ENCODE data around the gene FAM177A1.
"Not testable (repeated sequence)": the region's sequence is repeated elsewhere in the genome, so short reads cannot be mapped to it uniquely, and the experiment has no call there.

The FAM177A1 gene

DNA sequence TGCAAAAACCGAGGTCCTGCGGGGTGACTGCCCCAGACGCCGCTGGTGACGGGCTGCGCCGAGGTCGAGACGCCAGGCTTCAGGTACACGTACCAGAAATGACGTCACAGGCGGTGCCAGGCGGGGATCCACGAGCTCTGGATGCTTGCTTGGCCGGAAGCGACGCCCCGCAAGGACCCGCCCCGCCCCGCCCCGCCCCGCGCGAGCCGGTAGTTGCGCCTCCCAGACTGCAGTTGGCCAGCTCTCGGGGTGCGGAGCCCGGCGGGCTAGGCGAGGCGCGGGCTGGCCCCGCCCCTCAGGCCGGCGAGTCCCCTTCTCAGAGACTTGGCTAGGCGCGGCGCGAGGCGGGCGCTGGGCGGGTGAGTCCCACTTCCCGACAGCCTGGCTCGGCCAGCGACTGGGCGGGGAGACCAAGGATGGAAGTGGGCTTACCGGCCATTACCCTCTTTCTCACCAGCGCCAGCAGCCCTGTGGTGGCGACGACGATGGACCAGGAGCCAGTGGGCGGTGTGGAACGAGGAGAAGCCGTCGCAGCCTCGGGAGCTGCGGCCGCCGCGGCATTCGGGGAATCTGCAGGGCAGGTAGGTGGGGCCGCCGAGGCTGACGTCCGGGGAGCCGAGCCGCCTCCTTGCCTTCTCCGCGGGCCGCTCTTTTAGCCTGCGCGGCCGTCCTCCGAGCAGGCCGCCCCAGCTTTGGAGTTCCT lies at the start of gene FAM177A1:
TSS of gene FAM177A1 (plus strand) at position 225 of the 703 bp plus-strand sequence. CDS start at position 417, 192 bp downstream.
- H3K36me3 Mint-ChIP-seq (ENCODE audit: low read depth): peaks cover 40% of the 10 kb centered on the region
- H3K27me3 Mint-ChIP-seq: no peaks in the 10 kb centered on the region
- H3K9me3 Mint-ChIP-seq: no peaks in the 10 kb centered on the region
- H3K4me1 Mint-ChIP-seq (ENCODE audit: low read depth): peaks cover 31% of the 10 kb centered on the region
- peak; percentile 98 for DNase-seq
- H3K27ac Mint-ChIP-seq: peak within 1 kb of the TSS; percentile 99
- H3K4me3 Mint-ChIP-seq: peak within 1 kb of the TSS; percentile 91

- Mint-ChIP-seq H3K27ac (no peak overlapping the region), H3K9me3 (no peaks in the 10 kb centered on the region), H3K4me3 (no peak overlapping the region), H3K4me1 (ENCODE audit: low read depth) (peaks cover 15% of the 10 kb centered on the region), H3K27me3 (no peaks in the 10 kb centered on the region), H3K36me3 (ENCODE audit: low read depth) (peaks cover 53% of the 10 kb centered on the region)
- no peak for DNase-seq
Observed at GRCh38 chr14:34997762-34998161, 48.3 kb upstream of the FAM177A1 start.

- Mint-ChIP-seq H3K27me3 (no peaks in the 10 kb centered on the region), H3K4me3 (no peak overlapping the region), H3K4me1 (ENCODE audit: low read depth) (peaks cover 9% of the 10 kb centered on the region), H3K36me3 (ENCODE audit: low read depth) (peaks cover 66% of the 10 kb centered on the region), H3K9me3 (no peaks in the 10 kb centered on the region), H3K27ac (no peak overlapping the region)
- DNase-seq: no peak
Observed at GRCh38 chr14:34999500-34999899, 46.6 kb upstream of the FAM177A1 start.

DNA sequence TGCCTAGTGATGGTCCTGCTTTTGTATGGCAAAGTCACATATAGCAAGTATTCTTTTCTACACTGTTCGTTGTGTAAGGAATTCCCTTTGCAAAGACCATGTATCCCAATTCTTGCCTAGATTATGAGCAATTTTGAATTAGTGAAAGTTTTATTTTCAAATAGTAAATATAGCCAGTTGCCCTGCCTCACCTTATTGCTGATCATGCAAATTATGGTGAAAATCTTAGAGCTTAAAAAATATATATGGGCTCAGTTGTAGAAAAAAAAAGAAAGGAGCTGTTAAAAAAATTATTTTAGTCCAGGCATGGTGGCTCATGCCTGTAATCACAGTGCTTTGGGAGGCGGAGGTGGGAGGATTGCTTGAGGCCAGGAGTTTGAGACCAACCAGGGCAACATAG lies 44.5 kb upstream of the FAM177A1 start:
- Mint-ChIP-seq H3K27me3 (no peaks in the 10 kb centered on the region), H3K4me1 (ENCODE audit: low read depth) (no peaks in the 10 kb centered on the region), H3K9me3 (no peaks in the 10 kb centered on the region), H3K36me3 (ENCODE audit: low read depth) (peaks cover 75% of the 10 kb centered on the region), H3K27ac (no peak overlapping the region), H3K4me3 (no peak overlapping the region)
- DNase-seq: no peak

- DNase-seq: no peak
- H3K4me1 Mint-ChIP-seq (ENCODE audit: low read depth): no peaks in the 10 kb centered on the region
- no peaks in the 10 kb centered on the region for H3K9me3 Mint-ChIP-seq
- H3K27ac Mint-ChIP-seq: no peak overlapping the region
- H3K36me3 Mint-ChIP-seq (ENCODE audit: low read depth): peaks cover 78% of the 10 kb centered on the region
- no peak overlapping the region for H3K4me3 Mint-ChIP-seq
- no peaks in the 10 kb centered on the region for H3K27me3 Mint-ChIP-seq
Observed at GRCh38 chr14:35004839-35005238, 41.2 kb upstream of the FAM177A1 start.

- Mint-ChIP-seq H3K27ac (no peak overlapping the region), H3K27me3 (no peaks in the 10 kb centered on the region), H3K4me3 (no peak overlapping the region), H3K36me3 (ENCODE audit: low read depth) (peaks cover 86% of the 10 kb centered on the region), H3K9me3 (no peaks in the 10 kb centered on the region), H3K4me1 (ENCODE audit: low read depth) (no peaks in the 10 kb centered on the region)
- DNase-seq: no peak
Observed at GRCh38 chr14:35016568-35016967, 29.5 kb upstream of the FAM177A1 start.

DNA sequence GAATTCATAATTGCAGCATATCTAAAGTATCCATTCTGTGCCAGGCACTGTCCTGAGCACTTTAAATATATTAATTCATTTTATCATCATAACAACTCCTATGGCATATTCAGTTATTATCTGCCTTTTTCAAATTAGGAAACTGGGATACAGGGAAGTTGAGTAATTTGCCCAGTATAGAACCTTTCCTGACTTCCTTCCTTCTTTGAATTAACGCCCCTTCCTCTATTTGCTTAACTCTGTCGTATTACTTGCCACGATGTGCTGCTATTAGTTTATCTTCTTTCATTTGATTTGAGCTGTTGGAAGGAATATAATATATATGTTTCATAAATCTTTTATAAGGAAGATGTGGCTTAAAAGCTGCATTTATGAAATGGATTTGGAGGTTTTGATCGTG lies 25.4 kb upstream of the FAM177A1 start:
- no peaks in the 10 kb centered on the region for H3K27me3 Mint-ChIP-seq
- H3K27ac Mint-ChIP-seq: no peak overlapping the region
- H3K4me1 Mint-ChIP-seq (ENCODE audit: low read depth): no peaks in the 10 kb centered on the region
- H3K4me3 Mint-ChIP-seq: no peak overlapping the region
- DNase-seq: no peak
- H3K36me3 Mint-ChIP-seq (ENCODE audit: low read depth): peaks cover 85% of the 10 kb centered on the region
- no peaks in the 10 kb centered on the region for H3K9me3 Mint-ChIP-seq

GRCh38 chr14:35028435-35028834 lies 17.6 kb upstream of the FAM177A1 start:
- no peak overlapping the region for H3K27ac Mint-ChIP-seq
- no peak for DNase-seq
- H3K27me3 Mint-ChIP-seq: no peaks in the 10 kb centered on the region
- H3K4me1 Mint-ChIP-seq (ENCODE audit: low read depth): no peaks in the 10 kb centered on the region
- peaks cover 85% of the 10 kb centered on the region for H3K36me3 Mint-ChIP-seq (ENCODE audit: low read depth)
- no peak overlapping the region for H3K4me3 Mint-ChIP-seq
- peaks cover 3% of the 10 kb centered on the region for H3K9me3 Mint-ChIP-seq

DNA sequence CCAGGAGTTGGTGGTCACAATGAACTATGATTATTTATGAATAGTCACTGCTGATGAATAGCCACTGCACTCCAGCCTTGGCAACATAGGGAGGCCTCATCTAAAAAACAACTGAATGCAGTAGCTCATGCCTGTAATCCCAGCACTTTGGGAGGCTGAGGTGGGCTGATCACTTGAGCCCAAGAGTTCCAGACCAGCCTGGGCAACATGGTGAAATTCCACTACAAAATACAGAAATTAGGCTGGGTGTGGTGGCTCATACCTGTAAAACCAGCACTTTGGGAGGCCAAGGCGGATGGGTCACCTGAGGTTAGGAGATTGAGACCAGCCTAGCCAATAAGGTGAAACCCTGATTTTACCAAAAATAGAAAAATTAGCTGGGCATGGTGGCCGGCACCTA lies 13.5 kb upstream of the FAM177A1 start:
- H3K27ac Mint-ChIP-seq: no peak overlapping the region
- DNase-seq: no peak
- H3K4me1 Mint-ChIP-seq (ENCODE audit: low read depth): peaks cover 4% of the 10 kb centered on the region
- peaks cover 15% of the 10 kb centered on the region for H3K9me3 Mint-ChIP-seq
- H3K27me3 Mint-ChIP-seq: no peaks in the 10 kb centered on the region
- no peak overlapping the region for H3K4me3 Mint-ChIP-seq
- H3K36me3 Mint-ChIP-seq (ENCODE audit: low read depth): peaks cover 73% of the 10 kb centered on the region

DNA sequence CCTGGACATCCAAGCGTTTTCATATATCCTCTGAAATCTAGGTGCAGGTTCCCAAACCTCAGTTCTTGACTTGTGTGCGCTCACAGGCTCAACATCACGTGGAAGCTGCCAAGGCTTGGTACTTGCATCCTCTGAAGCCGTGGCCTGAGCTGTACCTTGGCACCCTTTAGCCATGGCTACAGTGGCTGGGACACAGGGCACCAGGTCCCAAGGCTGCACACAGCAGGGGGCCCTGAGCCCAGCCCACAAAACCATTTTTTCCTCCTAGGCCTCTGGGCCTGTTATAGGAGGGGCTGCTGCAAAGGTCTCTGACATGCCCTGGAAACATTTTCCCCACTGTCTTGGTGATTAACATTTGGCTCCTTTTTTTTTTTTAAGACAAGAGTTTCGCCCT lies 11.6 kb upstream of the FAM177A1 start:
- no peaks in the 10 kb centered on the region for H3K27me3 Mint-ChIP-seq
- H3K4me3 Mint-ChIP-seq: no peak overlapping the region
- DNase-seq: no peak

GRCh38 chr14:35034944-35035554 lies 11.0 kb upstream of the FAM177A1 start:
- not testable (repeated sequence) for H3K4me3 Mint-ChIP-seq; H3K27me3 Mint-ChIP-seq; H3K4me1 Mint-ChIP-seq (ENCODE audit: low read depth); H3K27ac Mint-ChIP-seq; DNase-seq
- Mint-ChIP-seq H3K9me3 (peaks cover 15% of the 10 kb centered on the region), H3K36me3 (ENCODE audit: low read depth) (peaks cover 51% of the 10 kb centered on the region)

More for the DNA sequence above, 11.6 kb upstream of the FAM177A1 start:
- Mint-ChIP-seq H3K9me3 (peaks cover 15% of the 10 kb centered on the region), H3K4me1 (ENCODE audit: low read depth) (peaks cover 4% of the 10 kb centered on the region), H3K27ac (no peak overlapping the region), H3K36me3 (ENCODE audit: low read depth) (peaks cover 56% of the 10 kb centered on the region)

- H3K27me3 Mint-ChIP-seq; DNase-seq; H3K4me1 Mint-ChIP-seq (ENCODE audit: low read depth); H3K27ac Mint-ChIP-seq; H3K4me3 Mint-ChIP-seq: not testable (repeated sequence)
- H3K36me3 Mint-ChIP-seq (ENCODE audit: low read depth): peaks cover 21% of the 10 kb centered on the region
- H3K9me3 Mint-ChIP-seq: peaks cover 14% of the 10 kb centered on the region
Observed at GRCh38 chr14:35038312-35038711, 7.8 kb upstream of the FAM177A1 start.

DNA sequence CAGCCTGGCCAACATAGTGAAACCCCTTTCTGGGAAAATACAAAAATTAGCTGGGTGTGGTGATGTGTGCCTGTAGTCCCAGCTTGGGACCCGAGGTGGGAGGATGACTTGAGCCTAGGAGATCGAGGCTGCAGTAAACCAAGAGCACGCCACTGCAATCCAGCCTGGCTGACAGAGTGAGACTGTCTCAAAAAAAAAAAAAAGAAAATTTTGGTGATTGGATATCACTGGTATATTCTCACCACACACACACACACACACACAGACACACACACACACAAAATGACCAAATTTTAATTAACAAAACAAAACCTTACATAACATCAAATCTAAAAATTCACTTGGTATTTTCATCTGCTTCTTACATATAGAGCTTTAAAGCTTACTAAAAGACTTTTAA lies 3.4 kb upstream of the FAM177A1 start:
- H3K27ac Mint-ChIP-seq: peak overlapping the region; percentile 9
- H3K4me3 Mint-ChIP-seq: no peak overlapping the region
- H3K27me3 Mint-ChIP-seq: no peaks in the 10 kb centered on the region
- no peak for DNase-seq
- H3K36me3 Mint-ChIP-seq (ENCODE audit: low read depth): peaks cover 14% of the 10 kb centered on the region
- H3K9me3 Mint-ChIP-seq: no peaks in the 10 kb centered on the region
- peaks cover 17% of the 10 kb centered on the region for H3K4me1 Mint-ChIP-seq (ENCODE audit: low read depth)

- no peak overlapping the region for H3K4me3 Mint-ChIP-seq
- H3K27ac Mint-ChIP-seq: peak overlapping the region; percentile 9
- H3K4me1 Mint-ChIP-seq (ENCODE audit: low read depth): peaks cover 21% of the 10 kb centered on the region
- no peaks in the 10 kb centered on the region for H3K27me3 Mint-ChIP-seq
- no peaks in the 10 kb centered on the region for H3K9me3 Mint-ChIP-seq
- peaks cover 18% of the 10 kb centered on the region for H3K36me3 Mint-ChIP-seq (ENCODE audit: low read depth)
- DNase-seq: no peak
Observed at GRCh38 chr14:35043046-35043445, 3.0 kb upstream of the FAM177A1 start.

DNA sequence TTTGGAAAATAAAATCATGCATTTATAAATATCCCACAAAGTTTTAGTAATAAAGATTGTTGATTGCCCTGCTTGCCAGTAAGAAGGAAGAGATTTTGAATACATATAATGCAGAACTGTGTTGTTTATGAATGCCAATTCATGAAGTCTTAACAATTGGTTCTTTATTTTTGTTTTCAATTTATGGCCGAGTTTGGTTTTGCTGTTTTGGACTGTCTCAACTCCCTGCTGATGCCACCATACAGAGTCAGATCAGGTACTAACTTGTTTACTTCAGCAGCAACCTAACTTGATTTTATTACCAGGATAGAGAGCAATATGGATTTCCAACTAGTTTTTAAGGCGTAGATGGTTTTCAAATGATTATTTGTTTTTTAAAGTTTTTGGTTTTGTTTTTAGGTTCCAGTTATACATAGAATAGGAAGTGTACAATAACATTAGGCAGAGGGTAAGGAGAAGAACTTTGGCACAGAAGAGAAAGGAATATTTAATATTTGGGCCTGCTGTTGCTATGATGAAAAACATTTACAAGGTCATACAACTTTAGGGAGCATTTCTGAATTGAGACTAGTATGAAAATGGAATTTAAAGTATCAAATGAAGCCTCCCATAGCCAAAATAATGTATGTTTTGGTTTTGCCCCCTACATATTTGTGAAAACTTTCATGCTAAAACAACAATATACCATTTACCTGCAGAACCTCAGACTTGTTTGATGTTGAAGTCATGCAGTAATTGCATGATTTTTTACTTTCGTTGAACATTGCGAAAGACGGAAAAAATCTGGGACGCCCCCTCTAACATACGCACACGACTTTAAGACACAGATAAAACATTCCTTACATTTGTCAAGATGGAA lies 904 bp upstream of the FAM177A1 start:
- Mint-ChIP-seq H3K27me3 (no peaks in the 10 kb centered on the region), H3K4me3 (peak overlapping the region; percentile 91), H3K4me1 (ENCODE audit: low read depth) (peaks cover 26% of the 10 kb centered on the region), H3K36me3 (ENCODE audit: low read depth) (peaks cover 32% of the 10 kb centered on the region), H3K27ac (peak overlapping the region; percentile 96), H3K9me3 (no peaks in the 10 kb centered on the region)
- no peak for DNase-seq

Data from activated T-cell treated with anti-CD3 and anti-CD28 coated beads, Interleukin-2, amount 50 U/mL, for 24 hours (primary cell).